ENCODE data around the gene PARD3B.

The PARD3B gene

DNA sequence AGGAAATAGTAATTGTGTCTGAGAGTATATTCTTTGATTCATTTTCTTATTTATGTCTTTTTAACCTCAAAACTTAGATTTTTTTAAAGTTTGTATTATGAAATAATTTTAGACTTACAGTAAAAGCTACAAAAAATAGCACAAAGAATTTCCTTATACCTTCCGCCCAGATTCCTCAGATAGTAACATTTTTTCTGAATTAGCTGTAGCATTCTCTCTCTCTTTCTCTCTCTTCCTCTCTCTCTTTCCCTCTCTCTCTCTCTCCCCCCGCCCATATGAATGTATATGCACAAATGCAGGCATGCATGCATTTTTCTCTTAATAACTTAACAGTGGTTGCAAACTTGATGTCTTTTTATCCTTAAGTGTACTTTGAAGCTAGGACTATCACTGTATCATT lies 776.0 kb downstream of the PARD3B start:
- no peaks in the 10 kb centered on the region for H3K36me3 ChIP-seq (ENCODE audit: control insufficient read depth, insufficient read depth, low read length)
- DNase-seq (ENCODE audit: extremely low read depth, insufficient read length), result no peak
- TF ChIP-seq, protein P1, sequence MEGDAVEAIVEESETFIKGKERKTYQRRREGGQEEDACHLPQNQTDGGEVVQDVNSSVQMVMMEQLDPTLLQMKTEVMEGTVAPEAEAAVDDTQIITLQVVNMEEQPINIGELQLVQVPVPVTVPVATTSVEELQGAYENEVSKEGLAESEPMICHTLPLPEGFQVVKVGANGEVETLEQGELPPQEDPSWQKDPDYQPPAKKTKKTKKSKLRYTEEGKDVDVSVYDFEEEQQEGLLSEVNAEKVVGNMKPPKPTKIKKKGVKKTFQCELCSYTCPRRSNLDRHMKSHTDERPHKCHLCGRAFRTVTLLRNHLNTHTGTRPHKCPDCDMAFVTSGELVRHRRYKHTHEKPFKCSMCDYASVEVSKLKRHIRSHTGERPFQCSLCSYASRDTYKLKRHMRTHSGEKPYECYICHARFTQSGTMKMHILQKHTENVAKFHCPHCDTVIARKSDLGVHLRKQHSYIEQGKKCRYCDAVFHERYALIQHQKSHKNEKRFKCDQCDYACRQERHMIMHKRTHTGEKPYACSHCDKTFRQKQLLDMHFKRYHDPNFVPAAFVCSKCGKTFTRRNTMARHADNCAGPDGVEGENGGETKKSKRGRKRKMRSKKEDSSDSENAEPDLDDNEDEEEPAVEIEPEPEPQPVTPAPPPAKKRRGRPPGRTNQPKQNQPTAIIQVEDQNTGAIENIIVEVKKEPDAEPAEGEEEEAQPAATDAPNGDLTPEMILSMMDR (IDR thresholded peaks at IDR 0.05; ENCODE audit: insufficient read depth, low read length, poor library complexity, severe bottlenecking), result no peak
- H3K4me3 ChIP-seq (replicated peaks; ENCODE audit: low read depth, low read length), result no peak overlapping the region
- H3K27me3 ChIP-seq (replicated peaks; ENCODE audit: control insufficient read depth, insufficient read depth, low read length), result no peaks in the 10 kb centered on the region

DNA sequence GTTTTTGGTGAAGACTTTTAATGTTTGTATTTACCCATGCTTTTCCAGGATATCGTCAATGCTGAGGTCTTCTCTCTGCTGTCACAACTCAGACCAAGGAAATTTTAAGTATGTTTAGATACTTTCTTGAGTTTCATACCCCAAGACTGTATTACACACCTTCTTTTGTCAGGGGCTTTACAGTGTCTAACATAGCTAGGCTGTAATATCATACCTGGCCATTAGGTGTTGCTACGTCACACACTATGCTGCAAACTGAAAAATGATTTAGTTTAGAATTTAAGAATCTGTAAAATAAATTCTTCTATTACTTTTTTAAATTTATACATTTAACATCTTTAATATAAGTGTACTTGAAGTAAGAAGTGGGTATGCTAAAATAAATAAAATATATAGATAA lies 778.7 kb downstream of the PARD3B start:
- no peak for DNase-seq (ENCODE audit: extremely low read depth, insufficient read length)
- H3K4me3 ChIP-seq (replicated peaks; ENCODE audit: low read depth, low read length), result no peak overlapping the region
- TF ChIP-seq, protein P1 (IDR thresholded peaks at IDR 0.05; ENCODE audit: insufficient read depth, low read length, poor library complexity, severe bottlenecking), result peak; percentile 48
- H3K36me3 ChIP-seq (ENCODE audit: control insufficient read depth, insufficient read depth, low read length), result no peaks in the 10 kb centered on the region
- H3K27me3 ChIP-seq (replicated peaks; ENCODE audit: control insufficient read depth, insufficient read depth, low read length), result no peaks in the 10 kb centered on the region

DNA sequence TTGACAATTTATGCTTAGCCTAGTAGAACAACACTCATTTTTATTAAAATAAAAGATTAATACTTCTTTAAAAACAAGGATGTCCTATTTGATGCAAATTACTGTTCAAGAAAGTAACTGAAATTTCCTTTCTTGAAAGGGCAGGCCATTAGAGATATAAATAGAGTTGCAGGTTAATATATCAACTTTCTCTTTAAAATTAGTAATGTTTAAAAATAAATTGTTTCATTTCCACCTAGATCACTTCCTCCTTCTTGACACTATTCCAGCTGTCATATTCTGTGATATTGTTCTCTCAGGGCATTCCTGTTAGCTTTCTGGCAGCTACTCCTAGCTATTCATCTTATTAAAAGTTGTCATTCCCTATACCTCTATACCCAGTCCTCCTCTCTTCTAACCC lies 779.1 kb downstream of the PARD3B start:
- TF ChIP-seq, protein P1 (IDR thresholded peaks at IDR 0.05; ENCODE audit: insufficient read depth, low read length, poor library complexity, severe bottlenecking), result no peak
- DNase-seq (ENCODE audit: extremely low read depth, insufficient read length), result no peak
- H3K36me3 ChIP-seq (ENCODE audit: control insufficient read depth, insufficient read depth, low read length), result no peaks in the 10 kb centered on the region
- no peaks in the 10 kb centered on the region for H3K27me3 ChIP-seq (replicated peaks; ENCODE audit: control insufficient read depth, insufficient read depth, low read length)
- no peak overlapping the region for H3K4me3 ChIP-seq (replicated peaks; ENCODE audit: low read depth, low read length)

DNA sequence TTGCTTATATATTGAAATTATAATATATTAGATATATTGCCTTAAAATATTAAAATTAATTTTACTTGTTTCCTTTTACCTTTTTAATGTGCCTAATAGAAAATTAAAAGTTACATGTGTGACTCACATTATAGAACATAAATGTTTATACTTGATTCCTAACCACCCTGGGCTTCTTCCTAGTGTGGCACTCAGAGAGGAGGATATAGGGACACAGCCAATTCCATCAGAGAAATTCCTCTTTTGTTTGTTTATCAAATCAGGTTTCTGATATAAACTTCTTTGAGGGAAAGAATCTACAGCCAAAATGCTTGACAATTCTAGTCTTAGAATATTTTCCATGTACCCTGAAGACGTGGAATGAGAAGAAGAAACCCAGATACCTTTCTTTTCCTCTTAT lies 788.1 kb downstream of the PARD3B start:
- Histone ChIP-seq H3K27me3 (replicated peaks; ENCODE audit: control insufficient read depth, insufficient read depth, low read length) (no peaks in the 10 kb centered on the region), H3K4me3 (replicated peaks; ENCODE audit: low read depth, low read length) (no peak overlapping the region), H3K36me3 (ENCODE audit: control insufficient read depth, insufficient read depth, low read length) (no peaks in the 10 kb centered on the region)
- TF ChIP-seq, protein P1 (IDR thresholded peaks at IDR 0.05; ENCODE audit: insufficient read depth, low read length, poor library complexity, severe bottlenecking), result no peak
- no peak for DNase-seq (ENCODE audit: extremely low read depth, insufficient read length)

DNA sequence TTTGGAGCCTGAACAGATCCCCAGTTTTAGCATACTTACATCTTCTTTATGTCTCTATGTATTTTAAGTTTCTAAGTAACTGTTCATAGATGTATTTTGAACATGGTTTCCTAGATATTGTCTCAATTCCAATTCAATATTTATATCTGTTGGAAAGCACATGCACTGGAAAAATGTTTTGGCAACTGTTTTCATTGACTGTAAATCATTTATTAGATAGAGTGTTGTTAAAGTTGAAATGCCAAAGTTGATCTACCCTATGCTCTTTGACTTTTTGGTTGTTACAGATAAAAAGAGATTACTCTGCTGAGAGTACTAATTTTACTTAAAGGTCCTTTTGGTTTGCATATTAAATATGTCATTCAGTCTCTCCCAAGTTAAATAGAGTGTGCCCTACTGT lies 792.0 kb downstream of the PARD3B start:
- Histone ChIP-seq H3K27me3 (replicated peaks; ENCODE audit: control insufficient read depth, insufficient read depth, low read length) (no peaks in the 10 kb centered on the region), H3K4me3 (replicated peaks; ENCODE audit: low read depth, low read length) (no peak overlapping the region), H3K36me3 (ENCODE audit: control insufficient read depth, insufficient read depth, low read length) (no peaks in the 10 kb centered on the region)
- DNase-seq (ENCODE audit: extremely low read depth, insufficient read length), result no peak
- TF ChIP-seq, protein P1 (IDR thresholded peaks at IDR 0.05; ENCODE audit: insufficient read depth, low read length, poor library complexity, severe bottlenecking), result no peak

DNA sequence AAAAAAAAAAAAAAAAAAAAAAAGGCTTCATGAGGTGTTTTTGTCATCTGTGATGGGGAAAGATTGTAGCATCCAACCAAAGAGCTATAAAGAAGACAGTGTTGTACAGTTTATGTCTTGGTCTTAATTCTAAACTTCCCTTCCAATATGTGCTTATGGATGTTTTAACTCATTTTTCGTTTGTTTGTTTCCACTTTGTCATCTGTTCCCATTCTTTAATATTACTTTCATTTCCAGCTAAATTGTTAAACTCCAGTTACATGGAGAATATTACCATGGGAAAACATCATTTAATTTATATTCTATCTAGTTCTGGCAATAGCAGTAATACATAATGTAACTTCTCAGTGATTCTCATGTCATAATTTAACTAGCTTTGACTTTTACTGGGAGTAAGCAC lies 792.9 kb downstream of the PARD3B start:
- Histone ChIP-seq H3K27me3 (replicated peaks; ENCODE audit: control insufficient read depth, insufficient read depth, low read length) (no peaks in the 10 kb centered on the region), H3K4me3 (replicated peaks; ENCODE audit: low read depth, low read length) (no peak overlapping the region), H3K36me3 (ENCODE audit: control insufficient read depth, insufficient read depth, low read length) (no peaks in the 10 kb centered on the region)
- DNase-seq (ENCODE audit: extremely low read depth, insufficient read length), result no peak
- TF ChIP-seq, protein P1 (IDR thresholded peaks at IDR 0.05; ENCODE audit: insufficient read depth, low read length, poor library complexity, severe bottlenecking), result no peak
